ENCODE results near the gene CCDC93. TPM values are rescaled to one million over a fixed set of nuclear protein-coding genes. Genes with fewer than 3 reads are reported as not detected.

The CCDC93 gene
- polyA plus RNA-seq, 1 donor from 2014 or later: 98.4 TPM

DNA sequence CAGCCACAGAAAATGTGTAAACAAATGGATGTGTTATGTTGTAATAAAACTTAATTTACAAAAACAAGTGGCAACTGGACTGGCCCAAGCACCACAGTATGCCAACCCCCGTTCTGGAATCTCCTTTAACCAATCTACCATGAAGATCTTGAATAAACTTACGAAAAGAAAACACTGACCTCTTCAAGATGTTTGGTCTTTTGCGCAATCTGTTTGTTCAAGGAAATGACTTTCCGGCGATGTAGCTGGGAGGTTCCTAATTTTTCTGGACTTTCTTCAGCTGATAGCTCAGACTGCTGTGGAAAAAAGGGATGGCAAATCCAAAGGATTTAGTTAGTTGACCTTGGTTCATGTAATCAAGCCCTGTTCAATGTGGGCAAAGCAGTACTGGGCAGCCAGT is 55.7 kb downstream of the CCDC93 start:
- TF ChIP-seq MXI1 (conservative IDR thresholded peaks at IDR 0.05; ENCODE audit: poor library complexity, severe bottlenecking): no peak
- no peak for TF ChIP-seq EZH2 (IDR thresholded peaks at IDR 0.05; ENCODE audit: borderline replicate concordance, insufficient read depth, low read length, poor library complexity, severe bottlenecking)
- TF ChIP-seq EP300 (conservative IDR thresholded peaks at IDR 0.05; ENCODE audit: poor library complexity, severe bottlenecking): no peak
- no peak for TF ChIP-seq RAD21 (conservative IDR thresholded peaks at IDR 0.05)
- TF ChIP-seq TAF1 (IDR thresholded peaks at IDR 0.05; ENCODE audit: low read depth): no peak
- TF ChIP-seq POLR2AphosphoS5 (IDR thresholded peaks at IDR 0.05): no peak
- TF ChIP-seq SMC3 (conservative IDR thresholded peaks at IDR 0.05; ENCODE audit: poor library complexity): no peak
- TF ChIP-seq, protein P1, sequence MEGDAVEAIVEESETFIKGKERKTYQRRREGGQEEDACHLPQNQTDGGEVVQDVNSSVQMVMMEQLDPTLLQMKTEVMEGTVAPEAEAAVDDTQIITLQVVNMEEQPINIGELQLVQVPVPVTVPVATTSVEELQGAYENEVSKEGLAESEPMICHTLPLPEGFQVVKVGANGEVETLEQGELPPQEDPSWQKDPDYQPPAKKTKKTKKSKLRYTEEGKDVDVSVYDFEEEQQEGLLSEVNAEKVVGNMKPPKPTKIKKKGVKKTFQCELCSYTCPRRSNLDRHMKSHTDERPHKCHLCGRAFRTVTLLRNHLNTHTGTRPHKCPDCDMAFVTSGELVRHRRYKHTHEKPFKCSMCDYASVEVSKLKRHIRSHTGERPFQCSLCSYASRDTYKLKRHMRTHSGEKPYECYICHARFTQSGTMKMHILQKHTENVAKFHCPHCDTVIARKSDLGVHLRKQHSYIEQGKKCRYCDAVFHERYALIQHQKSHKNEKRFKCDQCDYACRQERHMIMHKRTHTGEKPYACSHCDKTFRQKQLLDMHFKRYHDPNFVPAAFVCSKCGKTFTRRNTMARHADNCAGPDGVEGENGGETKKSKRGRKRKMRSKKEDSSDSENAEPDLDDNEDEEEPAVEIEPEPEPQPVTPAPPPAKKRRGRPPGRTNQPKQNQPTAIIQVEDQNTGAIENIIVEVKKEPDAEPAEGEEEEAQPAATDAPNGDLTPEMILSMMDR (IDR thresholded peaks at IDR 0.05; ENCODE audit: poor library complexity, severe bottlenecking): no peak
- TF ChIP-seq, protein P2, sequence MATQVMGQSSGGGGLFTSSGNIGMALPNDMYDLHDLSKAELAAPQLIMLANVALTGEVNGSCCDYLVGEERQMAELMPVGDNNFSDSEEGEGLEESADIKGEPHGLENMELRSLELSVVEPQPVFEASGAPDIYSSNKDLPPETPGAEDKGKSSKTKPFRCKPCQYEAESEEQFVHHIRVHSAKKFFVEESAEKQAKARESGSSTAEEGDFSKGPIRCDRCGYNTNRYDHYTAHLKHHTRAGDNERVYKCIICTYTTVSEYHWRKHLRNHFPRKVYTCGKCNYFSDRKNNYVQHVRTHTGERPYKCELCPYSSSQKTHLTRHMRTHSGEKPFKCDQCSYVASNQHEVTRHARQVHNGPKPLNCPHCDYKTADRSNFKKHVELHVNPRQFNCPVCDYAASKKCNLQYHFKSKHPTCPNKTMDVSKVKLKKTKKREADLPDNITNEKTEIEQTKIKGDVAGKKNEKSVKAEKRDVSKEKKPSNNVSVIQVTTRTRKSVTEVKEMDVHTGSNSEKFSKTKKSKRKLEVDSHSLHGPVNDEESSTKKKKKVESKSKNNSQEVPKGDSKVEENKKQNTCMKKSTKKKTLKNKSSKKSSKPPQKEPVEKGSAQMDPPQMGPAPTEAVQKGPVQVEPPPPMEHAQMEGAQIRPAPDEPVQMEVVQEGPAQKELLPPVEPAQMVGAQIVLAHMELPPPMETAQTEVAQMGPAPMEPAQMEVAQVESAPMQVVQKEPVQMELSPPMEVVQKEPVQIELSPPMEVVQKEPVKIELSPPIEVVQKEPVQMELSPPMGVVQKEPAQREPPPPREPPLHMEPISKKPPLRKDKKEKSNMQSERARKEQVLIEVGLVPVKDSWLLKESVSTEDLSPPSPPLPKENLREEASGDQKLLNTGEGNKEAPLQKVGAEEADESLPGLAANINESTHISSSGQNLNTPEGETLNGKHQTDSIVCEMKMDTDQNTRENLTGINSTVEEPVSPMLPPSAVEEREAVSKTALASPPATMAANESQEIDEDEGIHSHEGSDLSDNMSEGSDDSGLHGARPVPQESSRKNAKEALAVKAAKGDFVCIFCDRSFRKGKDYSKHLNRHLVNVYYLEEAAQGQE (IDR thresholded peaks at IDR 0.05; ENCODE audit: borderline replicate concordance): no peak
- H3K9ac ChIP-seq (ENCODE audit: low read length): no peak overlapping the region
- H3K4me3 ChIP-seq (ENCODE audit: low read length): no peak overlapping the region
- H2AFZ ChIP-seq (ENCODE audit: low read depth, low read length): no peak overlapping the region
- no peak overlapping the region for H3K27ac ChIP-seq (ENCODE audit: low read length)
- no peaks in the 10 kb centered on the region for H3K27me3 ChIP-seq (ENCODE audit: insufficient read depth, low read depth, low read length)
- no peaks in the 10 kb centered on the region for H3K79me2 ChIP-seq (replicated peaks; ENCODE audit: insufficient read depth, low read length)
- H3F3A ChIP-seq (ENCODE audit: insufficient read depth, low read length, poor library complexity, severe bottlenecking): no peaks in the 10 kb centered on the region
- no peaks in the 10 kb centered on the region for H3K9me3 ChIP-seq (ENCODE audit: low read length)
- H3K36me3 ChIP-seq (ENCODE audit: insufficient read depth, low read length): peaks cover 8% of the 10 kb centered on the region
- no peak overlapping the region for H3K4me2 ChIP-seq (ENCODE audit: low read length)
- no peaks in the 10 kb centered on the region for H4K20me1 ChIP-seq (ENCODE audit: insufficient read depth)
- H3K9me2 ChIP-seq (ENCODE audit: insufficient read depth, low read length): no peaks in the 10 kb centered on the region

DNA sequence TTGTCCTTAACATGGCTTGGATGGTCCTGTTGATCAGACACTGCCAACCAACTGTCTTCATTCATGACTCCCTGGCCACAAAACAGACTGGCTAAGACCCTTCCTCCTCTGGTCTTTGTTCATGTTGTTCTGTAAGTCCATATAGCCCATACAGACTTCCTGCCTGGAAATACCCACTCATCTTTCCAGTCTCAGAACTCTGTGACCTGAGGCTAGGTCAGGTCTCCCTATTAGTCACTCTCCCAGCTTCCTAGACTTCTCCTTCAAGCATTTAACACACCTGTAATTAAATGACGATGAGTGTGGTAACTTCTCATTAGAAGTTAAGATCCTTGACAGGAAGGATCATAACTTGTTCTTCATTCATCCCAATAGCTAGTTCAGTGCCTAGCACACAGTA is 56.3 kb downstream of the CCDC93 start:
- Histone ChIP-seq H4K20me1 (ENCODE audit: insufficient read depth) (no peaks in the 10 kb centered on the region), H2AFZ (ENCODE audit: low read depth, low read length) (no peak overlapping the region), H3F3A (ENCODE audit: insufficient read depth, low read length, poor library complexity, severe bottlenecking) (no peaks in the 10 kb centered on the region), H3K36me3 (ENCODE audit: insufficient read depth, low read length) (peaks cover 8% of the 10 kb centered on the region), H3K9me3 (ENCODE audit: low read length) (no peaks in the 10 kb centered on the region), H3K27me3 (ENCODE audit: insufficient read depth, low read depth, low read length) (no peaks in the 10 kb centered on the region), H3K4me2 (ENCODE audit: low read length) (no peak overlapping the region), H3K79me2 (replicated peaks; ENCODE audit: insufficient read depth, low read length) (no peaks in the 10 kb centered on the region), H3K9ac (ENCODE audit: low read length) (no peak overlapping the region), H3K9me2 (ENCODE audit: insufficient read depth, low read length) (no peaks in the 10 kb centered on the region), H3K4me3 (ENCODE audit: low read length) (no peak overlapping the region), H3K27ac (ENCODE audit: low read length) (no peak overlapping the region)
- TF ChIP-seq, protein P1 (IDR thresholded peaks at IDR 0.05; ENCODE audit: poor library complexity, severe bottlenecking): no peak
- TF ChIP-seq, protein P2 (IDR thresholded peaks at IDR 0.05; ENCODE audit: borderline replicate concordance): no peak
- no peak for TF ChIP-seq SMC3 (conservative IDR thresholded peaks at IDR 0.05; ENCODE audit: poor library complexity)
- TF ChIP-seq MXI1 (conservative IDR thresholded peaks at IDR 0.05; ENCODE audit: poor library complexity, severe bottlenecking): no peak
- TF ChIP-seq RAD21 (conservative IDR thresholded peaks at IDR 0.05): no peak
- no peak for TF ChIP-seq TAF1 (IDR thresholded peaks at IDR 0.05; ENCODE audit: low read depth)
- no peak for TF ChIP-seq EP300 (conservative IDR thresholded peaks at IDR 0.05; ENCODE audit: poor library complexity, severe bottlenecking)
- no peak for TF ChIP-seq POLR2AphosphoS5 (IDR thresholded peaks at IDR 0.05)
- no peak for TF ChIP-seq EZH2 (IDR thresholded peaks at IDR 0.05; ENCODE audit: borderline replicate concordance, insufficient read depth, low read length, poor library complexity, severe bottlenecking)

Measured in neural cell (in vitro differentiated cells).